Measurements from ENCODE around the gene RPUSD1. TPM values are rescaled to one million over a fixed set of nuclear protein-coding genes. Genes with fewer than 3 reads are reported as not detected.

The RPUSD1 gene
- total and polyA plus RNA-seq, 2 donors (not counting 3 experiments of a cell fraction or from before 2014, with no cell fraction given): 46.2 to 55.8 TPM

GRCh38 chr16:814974-815373 lies 26.8 kb upstream of the RPUSD1 start:
- BruUV-seq (replicated peaks): no TSS peak
- no peak for DNase-seq (ENCODE audit: low read depth, low spot score)
- no peak overlapping the region for H2AFZ ChIP-seq (ENCODE audit: low read depth, low read length)
- no peak overlapping the region for H3K4me2 ChIP-seq (ENCODE audit: insufficient read depth, low read length)
- H3K27ac ChIP-seq (ENCODE audit: insufficient read depth, low read depth, low read length): no peak overlapping the region
- no peaks in the 10 kb centered on the region for H3K9me3 ChIP-seq (replicated peaks; ENCODE audit: control insufficient read depth, insufficient read depth, low read length)
- no peaks in the 10 kb centered on the region for H3K79me2 ChIP-seq (ENCODE audit: control insufficient read depth, insufficient read depth, low read length)
- CTCF ChIA-PET: interaction anchor here (1.2 to 1.8 kb wide), 3 partner anchors 240 to 242 kb away, joined by 6 to 10 read pairs (median 6); no protein-coding TSS in a partner anchor
- no peak for TF ChIP-seq JUN (IDR thresholded peaks at IDR 0.05; ENCODE audit: borderline replicate concordance, insufficient read depth, insufficient read length, low read depth)
- no peak for TF ChIP-seq GATA2 (IDR thresholded peaks at IDR 0.05; ENCODE audit: insufficient read depth, insufficient read length, low read depth, low read length)
- no peak for TF ChIP-seq POLR2A (IDR thresholded peaks at IDR 0.05; ENCODE audit: low read depth, low read length)
- no peak for TF ChIP-seq CTCF (IDR thresholded peaks at IDR 0.05; ENCODE audit: extremely low read depth in 1 of 2, insufficient read depth in 1 of 2, low read depth in 1 of 2, low read length in 2 of 2)
- TF ChIP-seq, protein P1, sequence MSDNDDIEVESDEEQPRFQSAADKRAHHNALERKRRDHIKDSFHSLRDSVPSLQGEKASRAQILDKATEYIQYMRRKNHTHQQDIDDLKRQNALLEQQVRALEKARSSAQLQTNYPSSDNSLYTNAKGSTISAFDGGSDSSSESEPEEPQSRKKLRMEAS (IDR thresholded peaks at IDR 0.05; ENCODE audit: insufficient read depth, insufficient read length): no peak
- no peak for TF ChIP-seq POLR2AphosphoS5 (IDR thresholded peaks at IDR 0.05; ENCODE audit: insufficient read depth, low read depth, low read length)
- no peak for TF ChIP-seq FOS (IDR thresholded peaks at IDR 0.05; ENCODE audit: borderline replicate concordance, insufficient read depth, low read length)
- TF ChIP-seq MYC (IDR thresholded peaks at IDR 0.05; ENCODE audit: low read depth, low read length): no peak
- no peak for TF ChIP-seq EZH2 (IDR thresholded peaks at IDR 0.05; ENCODE audit: borderline replicate concordance, low read depth, low read length, severe bottlenecking)
- no peaks in the 10 kb centered on the region for H3K36me3 ChIP-seq (ENCODE audit: control insufficient read depth in 2 of 2, extremely low read depth in 1 of 2, insufficient read depth in 2 of 2, low read length in 2 of 2)
- H3K4me3 ChIP-seq (replicated peaks in 1 of 3; ENCODE audit: insufficient read depth in 1 of 3, low read depth in 1 of 3, low read length in 3 of 3): no peak overlapping the region
- FAIRE-seq: no peak
- peaks cover 2 to 20% of the 10 kb centered on the region in 2 experiments for H3K27me3 ChIP-seq (ENCODE audit: control insufficient read depth in 2 of 2, insufficient read depth in 2 of 2, low read length in 2 of 2)
- no peaks in the 10 kb centered on the region for H3K4me1 ChIP-seq (ENCODE audit: control insufficient read depth, extremely low read depth, insufficient read depth, low read length)
- no peaks in the 10 kb centered on the region for H3K9me1 ChIP-seq (replicated peaks; ENCODE audit: control insufficient read depth, extremely low read depth, insufficient read depth, low read length)
- intact Hi-C loops (cut with micrococcal nuclease) (no loop called here), dilution Hi-C loops (cut with MboI; ENCODE audit: extremely low pct_ligation_motif_present, low sequenced_read_pairs) (no loop called here)
- H4K20me1 ChIP-seq (replicated peaks; ENCODE audit: control insufficient read depth, extremely low read depth, insufficient read depth, low read length): no peaks in the 10 kb centered on the region
- no peak overlapping the region for H3K9ac ChIP-seq (replicated peaks; ENCODE audit: extremely low read depth, insufficient read depth, low read length)
- POLR2A ChIA-PET: no interaction called here
